Medulla oblongata (tissue), 1 donor: ENCODE results near the gene MSH5.

Experiments used
- DNase-seq: peaks from one replicate; pipeline ENCODE4 v3.0.0-alpha.2; 2015; ENCODE audit errors: extremely low spot score

Gene MSH5

DNA sequence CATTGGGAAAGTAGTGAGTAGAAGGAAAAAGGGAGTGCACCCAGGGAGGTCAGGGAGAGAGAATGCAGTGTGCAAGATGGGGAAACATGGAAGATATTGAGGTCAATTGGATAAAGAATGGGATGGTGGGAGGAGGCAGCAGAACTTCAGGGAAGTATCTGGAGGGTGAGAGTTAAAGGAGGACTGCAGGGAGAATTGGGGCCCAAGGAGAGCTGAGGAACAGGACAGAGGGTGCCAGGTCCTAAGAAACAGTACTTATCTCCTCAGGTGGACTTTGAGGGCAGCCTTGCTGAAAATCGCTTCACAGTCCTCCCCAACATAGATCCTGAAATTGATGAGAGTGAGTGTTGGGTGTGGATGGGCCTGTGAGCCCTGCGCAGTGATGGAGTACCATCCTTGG lies 18.5 kb downstream of the MSH5 start:
- no peak for DNase-seq

DNA sequence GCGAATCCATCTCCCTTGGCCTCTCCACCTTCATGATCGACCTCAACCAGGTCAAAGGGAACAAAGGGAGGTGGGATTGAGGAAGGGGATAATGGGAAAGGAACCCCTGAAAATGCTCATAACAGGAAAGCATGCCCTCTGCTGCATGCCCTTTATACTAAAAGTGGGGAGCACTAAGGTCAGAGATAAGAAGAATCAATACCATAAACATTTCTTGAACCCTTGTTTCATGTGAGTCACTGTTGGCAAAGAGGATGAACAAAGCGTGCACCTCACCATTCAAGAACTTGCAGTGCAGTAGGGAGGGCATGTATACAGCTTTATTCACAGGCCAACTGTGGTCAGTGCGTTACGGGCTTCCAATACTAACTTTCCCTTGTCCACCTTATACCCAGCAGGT lies 21.0 kb downstream of the MSH5 start:
- no peak for DNase-seq

DNA sequence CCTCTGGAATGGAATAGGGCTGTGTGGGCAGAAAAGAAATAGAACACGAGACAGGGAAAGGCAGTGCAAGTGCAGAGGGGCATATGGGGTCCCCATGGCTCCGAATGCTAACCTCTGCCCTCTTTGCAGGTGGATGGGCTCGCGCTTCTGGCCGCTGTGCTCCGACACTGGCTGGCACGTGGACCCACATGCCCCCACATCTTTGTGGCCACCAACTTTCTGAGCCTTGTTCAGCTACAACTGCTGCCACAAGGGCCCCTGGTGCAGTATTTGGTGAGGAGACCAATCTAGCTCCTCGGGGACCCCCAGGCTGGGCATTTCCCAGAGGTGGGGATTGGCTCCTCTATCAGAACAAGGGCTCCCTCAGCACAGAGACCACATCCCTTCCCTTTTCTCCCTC lies 21.5 kb downstream of the MSH5 start:
- DNase-seq, result no peak

DNA sequence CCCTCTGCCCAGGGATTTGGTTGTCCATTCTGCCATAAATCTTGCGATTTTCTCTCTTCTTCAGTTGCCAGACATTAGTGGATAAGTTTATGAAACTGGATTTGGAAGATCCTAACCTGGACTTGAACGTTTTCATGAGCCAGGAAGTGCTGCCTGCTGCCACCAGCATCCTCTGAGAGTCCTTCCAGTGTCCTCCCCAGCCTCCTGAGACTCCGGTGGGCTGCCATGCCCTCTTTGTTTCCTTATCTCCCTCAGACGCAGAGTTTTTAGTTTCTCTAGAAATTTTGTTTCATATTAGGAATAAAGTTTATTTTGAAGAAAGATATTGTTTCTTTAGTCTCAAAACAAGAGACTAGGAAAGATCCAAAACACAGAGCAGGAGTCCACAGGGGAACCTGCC lies 22.6 kb downstream of the MSH5 start, which contains the start of gene SAPCD1:
Gene SAPCD1 (plus strand): TSS at position 301 of the 400 bp plus-strand sequence. CDS start 399 bp downstream, outside the sequence.
- DNase-seq, result no peak

DNA sequence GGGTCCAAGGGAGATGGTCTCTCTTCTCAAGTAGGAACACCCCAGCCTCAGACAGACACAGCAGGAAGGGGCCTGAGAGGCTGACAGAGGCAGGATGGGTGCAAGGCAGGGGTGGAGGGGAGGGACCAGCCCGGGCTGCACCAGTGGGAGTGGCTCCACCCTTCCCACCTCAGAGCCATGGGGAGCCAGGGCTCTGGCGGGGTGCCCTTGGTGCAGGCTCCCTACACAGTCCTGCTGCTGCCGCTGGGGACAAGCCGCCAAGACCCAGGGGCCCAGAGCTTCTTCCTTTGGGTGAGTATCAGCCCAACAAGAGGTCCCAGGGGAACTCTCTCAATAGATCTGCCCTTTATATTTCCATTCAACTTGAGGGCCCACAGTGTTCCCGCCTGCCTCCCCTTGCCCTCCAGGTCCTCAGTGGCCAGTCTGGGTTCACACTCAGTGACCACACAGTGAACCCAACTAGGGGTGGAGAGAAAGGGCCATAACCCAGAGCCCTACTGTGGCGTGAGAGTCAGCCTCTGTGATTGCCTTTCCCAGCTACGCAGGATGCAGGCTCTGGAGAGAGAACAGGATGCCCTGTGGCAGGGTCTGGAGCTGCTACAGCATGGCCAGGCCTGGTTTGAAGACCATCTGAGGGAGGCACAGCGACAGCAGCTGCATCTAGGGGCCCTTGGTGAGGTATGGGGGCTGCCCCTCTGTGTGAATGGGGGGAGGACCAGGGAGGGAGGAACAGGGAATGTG lies 23.2 kb downstream of the MSH5 start:
- no peak for DNase-seq

DNA sequence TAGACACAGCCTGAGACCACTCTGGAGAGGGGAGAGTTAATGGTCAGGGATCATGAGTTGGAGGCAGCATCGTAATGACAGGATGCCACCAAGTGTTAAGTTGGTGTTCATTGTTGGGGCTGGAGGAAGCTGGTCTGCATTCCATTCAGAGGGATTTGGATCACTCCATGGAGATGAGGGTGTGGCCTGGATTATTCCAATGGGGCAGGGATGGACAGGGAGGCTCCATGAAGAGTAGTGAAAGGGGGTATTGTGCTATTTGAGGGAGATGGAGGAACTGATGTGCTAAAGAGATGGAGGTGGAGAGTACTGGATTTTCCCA lies 23.8 kb downstream of the MSH5 start:
- peak; percentile 68 for DNase-seq

DNA sequence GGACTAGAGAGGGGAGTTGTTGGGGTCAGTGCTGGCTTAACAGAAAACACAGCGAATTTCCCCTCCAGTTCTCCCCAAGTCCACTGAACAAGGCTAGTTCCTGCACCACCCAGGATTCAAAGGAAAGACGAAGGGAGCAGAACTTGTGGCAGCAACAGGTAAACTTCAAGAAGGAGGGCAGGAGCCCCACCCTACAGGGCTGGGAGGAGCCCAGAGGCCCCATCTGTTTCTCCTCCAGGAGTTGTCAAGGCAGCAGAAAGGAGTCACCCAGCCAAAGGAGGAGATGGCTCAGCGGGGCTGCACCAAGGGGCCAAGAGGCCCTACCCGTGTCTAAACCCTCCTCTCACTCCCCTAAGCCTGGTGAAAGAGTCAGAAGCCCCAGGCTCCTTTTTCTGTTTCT lies 24.4 kb downstream of the MSH5 start:
- no peak for DNase-seq

DNA sequence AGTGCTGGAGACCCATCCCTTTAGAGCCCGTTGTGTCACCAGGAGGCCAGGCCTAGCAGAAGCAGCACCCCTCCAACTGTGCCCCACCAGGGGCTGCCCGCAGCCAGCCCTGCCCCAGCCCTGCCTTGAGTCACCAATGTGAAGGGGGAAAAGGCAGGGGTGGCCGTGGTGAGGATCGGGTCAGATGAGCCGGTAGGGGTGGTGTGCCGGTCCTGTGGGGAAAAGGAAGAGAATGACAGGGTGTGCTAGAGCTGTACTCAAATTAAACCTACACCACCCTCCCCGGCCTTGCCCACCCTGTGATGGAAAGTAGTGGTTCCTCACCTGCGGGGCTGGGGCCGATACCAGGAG lies 25.7 kb downstream of the MSH5 start:
- DNase-seq, result no peak

DNA sequence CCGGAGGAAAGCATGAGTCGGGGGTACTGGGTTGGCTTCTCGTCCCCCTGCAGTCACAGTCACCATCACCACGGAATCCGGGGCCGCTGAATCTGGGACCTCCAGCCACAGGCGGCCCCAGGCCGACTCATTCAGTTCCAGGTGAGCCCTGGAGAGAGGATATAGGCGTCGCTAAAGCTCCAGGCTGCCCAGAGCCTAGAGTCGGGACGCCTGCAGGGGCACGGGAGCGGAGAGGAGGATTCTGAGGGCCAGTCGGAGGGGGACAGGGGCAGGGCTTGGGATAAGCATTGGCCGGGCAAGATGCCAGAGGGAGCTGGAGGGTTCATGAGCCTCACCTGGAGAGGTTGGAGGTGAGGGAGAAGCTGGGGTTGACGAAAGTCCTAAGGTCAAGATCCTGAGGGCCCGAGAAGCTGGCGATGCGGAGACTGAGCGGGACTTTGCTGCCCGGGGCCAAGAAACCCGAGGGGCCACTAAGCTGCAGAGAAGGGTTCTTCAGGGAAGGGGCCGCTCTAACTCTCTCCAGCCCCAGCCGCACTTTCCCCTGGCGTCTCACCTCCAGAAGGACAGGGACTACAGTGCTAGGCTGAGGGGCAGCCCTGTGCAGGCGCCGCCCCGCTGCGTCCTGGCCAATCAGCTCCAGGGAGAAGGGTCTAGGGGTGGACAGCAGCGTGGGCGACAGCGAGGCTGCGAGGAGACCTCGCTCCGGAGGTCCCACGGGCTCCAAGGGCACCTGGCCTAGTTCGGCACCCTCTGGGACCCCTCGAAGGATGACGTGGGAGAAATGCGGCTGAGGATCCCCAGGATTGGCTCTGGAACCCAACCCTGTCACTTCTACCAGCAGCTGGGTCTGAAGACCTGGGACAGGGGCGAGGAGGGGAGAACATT lies 26.3 kb downstream of the MSH5 start:
- no peak for DNase-seq

DNA sequence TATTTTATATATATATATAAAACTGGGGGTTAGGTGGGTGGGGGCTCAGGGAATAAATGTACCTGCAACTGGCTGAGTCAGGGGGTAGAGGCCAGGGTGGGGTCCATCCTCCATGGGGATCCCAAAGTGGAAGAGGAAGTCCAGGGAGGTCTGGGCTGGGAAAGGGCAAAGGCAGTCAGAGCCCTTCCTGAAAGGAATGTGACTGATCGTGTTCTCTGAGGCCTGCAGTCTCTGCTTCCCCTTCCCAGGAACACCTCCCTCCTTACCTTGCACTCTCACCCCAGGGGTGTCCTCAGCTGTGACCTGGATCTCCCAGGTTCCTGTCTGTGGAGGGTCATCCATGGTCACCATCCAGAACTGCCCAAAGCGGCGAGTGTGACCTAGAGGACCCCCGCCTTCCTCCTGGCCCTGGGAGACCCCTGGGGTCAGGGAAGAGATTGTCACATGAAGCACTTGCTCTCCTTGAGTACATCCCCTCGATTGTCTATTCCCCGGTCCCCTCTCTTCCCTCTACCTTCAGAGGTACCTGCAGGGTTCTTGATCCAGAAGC lies 27.4 kb downstream of the MSH5 start:
- DNase-seq, result no peak

DNA sequence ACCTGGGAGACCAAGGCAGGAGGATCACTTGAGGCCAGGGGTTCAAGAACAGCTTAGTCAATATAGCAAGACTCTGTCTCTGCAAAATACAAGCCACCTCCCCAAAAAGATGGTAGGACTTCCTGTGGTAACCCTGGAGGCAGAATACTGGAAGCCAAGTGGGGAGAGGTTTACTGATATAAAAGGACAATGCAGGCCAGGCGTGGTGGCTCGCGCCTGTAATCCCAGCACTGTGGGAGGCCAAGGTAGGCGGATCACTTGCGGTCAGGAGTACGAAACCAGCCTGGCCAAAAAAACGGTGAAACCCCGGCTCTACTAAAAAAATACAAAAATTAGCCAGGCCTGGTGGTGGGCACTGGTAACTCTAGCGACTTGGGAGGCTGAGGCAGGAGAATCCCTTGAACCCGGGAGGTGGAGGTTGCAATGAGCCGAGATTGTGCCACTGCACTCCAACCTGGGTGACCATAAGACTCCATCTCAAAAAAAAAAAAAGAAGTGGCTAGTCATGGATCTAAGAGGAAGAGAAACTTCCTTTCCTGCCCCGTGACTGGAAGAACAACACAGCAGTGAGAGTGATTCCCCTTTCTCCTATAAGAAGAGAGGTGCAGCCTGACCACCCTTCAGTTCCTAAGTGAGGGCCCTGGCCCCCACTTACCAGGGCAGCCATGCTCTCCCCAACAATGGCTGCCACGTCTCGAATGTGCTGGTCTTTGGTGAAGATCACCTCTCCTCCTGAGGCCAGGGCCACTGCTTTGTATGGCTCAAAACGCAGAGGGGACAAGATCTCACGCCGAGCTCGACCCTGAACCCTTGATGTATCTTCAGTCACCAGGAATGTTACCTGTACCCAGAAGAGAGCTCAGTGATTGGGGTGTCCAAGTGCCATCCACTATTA lies 28.8 kb downstream of the MSH5 start:
- DNase-seq, result peak; percentile 59

DNA sequence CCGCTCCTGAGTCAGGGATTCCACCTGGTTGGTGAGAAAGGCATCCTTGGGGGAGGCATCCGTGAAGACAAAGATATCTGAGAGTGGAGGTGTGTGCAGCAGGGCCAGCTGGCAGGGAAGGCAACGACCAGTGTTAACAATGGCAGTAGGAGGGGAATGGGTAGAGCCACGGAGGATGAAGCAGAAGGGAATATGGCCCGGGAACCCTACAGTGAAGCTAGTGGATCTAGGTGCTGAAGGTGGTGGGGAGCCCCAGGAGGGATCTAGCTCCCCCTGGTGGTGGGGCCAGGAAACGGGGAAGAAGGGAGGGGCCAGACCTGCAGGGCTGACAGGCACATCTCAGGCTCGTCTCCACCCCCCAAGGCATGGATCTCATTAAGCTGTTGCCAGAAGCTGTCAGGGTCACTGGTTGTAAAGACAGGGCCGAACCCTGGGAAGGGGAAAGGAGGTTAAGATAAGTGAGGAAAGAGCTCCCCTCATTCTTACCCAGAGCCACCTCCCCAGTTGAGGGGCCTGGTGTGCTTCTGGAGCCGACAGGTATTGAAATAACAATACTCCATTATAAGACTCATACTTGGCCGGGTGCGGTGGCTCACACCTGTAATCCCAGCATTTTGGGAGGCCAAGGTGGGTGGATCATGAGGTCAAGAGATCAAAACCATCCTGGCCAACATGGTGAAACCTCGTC lies 30.0 kb downstream of the MSH5 start:
- peak; percentile 40 for DNase-seq

DNA sequence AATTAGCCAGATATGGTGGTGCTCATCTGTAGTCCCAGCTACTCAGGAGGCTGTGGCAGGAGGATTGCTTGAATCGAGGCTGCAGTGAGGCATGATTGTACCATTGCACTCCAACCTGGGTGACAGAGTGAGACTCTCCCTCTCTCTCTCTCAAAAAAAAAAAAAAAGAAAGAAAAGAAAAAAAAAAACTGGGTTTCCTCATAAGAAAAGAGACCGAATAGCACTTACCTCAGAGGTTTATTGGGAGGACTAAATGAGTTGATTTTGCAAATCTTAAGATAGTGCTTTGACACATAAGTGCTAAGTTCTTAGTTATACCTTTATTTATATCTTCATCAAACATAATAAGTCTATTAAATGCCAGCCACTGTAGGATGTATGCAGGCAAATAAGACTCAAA lies 31.1 kb downstream of the MSH5 start:
- DNase-seq, result no peak

DNA sequence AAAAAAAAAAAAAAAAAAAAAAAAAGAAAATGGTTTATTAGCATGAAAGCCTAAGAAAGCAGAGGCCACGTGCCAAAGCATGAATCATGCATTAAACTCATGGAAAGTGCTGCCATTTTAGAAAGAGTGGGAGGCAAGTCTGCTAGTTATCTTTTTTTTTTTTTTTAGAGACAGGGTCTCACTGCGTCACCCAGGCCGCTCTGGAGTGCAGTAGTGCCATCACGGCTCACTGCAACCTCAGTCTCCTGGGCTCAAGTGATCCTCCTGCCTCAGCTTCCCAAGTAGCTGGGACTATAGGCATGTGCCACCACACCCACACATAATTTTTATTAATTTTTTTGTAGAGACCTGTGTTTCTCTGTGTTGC lies 32.2 kb downstream of the MSH5 start:
- no peak for DNase-seq

DNA sequence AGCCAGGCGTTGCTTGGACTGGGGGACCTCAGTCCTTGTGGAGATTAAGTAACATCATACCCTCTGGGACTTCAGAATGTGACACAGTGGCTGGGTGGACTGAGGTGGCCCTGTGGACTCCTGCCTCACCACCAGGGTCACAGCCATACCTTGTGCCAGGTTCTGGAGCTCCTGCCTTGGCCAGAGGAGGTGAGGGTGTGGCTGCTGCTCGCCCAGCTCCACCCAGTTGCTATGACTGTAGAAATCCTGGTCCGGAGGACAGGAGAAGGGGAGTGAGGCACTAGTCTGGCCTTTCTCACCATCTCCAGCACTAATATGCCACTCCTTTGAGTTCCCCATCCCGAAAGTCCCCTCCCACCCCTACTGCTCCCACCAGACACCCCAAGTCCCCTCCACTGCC lies 35.4 kb downstream of the MSH5 start:
- no peak for DNase-seq

DNA sequence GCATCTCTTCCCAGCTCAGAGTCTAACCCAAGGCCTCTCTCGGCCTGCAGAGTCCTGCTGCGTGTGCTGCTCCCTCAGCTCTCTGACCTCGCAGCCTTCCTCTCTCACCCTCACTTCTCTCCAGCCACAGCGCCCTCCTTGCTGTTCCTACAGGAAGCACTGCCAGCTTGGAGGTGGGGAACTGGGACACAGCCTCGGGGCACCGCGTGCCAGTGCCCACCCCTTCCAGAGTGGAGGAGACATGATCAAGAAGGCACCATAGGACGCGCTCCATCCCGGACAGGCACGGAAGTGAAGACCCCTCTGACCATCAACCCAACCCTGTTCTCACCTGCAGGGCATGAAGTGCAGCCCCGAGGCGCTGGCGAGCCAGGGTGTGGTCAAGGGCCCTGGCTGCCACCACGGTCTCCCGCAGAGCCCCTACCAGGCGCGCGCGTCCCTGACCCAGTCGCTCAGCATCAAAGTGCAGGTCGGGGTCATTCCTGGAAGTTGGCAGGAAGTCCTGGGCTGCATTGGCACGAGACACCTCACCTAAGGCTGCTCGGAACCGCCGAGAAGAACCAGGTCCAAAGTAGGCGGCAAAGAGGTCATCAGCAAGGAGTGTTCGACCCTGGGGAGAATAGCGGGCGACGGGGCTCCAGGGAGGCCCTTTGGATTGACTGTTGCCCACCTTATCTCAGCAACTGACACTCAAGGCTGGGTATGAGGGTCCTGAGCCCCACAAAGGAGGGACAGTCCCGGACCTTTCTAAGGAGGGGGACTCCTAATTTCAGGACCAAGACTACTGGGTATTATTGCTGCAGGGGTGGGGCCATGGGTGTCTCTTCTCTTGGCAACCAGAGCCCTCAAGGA lies 36.1 kb downstream of the MSH5 start:
- DNase-seq, result no peak

DNA sequence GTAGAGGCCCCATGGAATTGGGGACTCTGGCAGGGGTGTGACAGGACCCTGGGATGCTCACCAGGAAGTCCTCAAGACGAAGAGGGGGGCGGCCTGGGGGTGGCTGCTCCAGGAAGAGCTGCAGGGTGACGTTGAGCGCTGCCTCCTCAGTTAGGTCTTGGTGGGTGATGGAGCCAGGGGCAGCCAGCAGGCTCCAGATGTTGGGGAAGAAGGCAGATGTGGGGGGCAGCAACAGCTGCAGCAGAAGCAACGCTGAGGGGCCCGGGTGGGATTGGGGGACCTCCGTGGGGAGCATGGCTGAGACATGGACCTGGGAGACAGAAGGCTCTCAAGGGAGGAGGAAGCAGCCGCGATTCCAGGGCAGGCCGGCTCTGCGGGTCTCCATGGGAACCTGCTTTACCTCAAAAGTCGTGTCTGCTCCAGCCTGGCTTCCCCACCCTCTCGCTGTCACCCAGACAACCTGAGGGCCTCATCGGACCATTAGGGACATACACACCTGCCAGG lies 36.7 kb downstream of the MSH5 start:
- no peak for DNase-seq

DNA sequence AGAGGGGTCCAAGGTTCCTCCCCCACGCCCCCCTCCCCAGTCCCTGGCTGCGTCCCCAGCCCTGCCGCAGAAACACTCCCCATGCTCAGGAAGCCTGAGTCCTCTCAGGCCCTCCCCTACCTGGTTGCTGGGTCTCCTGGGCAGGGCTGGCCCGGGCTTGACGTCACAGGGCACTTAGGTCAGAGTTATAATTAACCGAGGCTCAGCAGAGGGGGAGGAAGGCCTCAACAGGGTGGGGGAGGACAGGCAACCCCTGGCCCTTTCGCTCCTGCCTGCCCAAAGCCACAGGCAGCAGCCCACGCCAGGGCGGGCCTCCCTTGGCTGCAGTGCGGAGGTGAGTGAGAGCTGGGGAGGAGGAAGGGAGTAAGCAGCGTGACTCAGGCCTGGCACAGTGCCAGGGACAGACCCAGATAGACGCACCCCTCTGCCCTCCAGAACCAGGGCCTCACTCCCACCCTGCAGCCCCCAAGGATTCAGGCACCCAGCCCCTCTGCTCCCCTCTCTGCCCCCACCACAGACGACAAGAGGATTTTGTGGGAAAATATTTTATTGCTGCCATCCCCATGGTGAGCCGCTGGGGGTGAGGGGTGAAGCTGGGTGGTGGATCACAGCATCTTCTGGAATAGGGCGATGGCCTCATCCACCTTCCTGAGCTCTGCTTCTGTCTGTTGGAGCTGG lies 37.3 kb downstream of the MSH5 start, which contains the start of gene VWA7:
Gene VWA7 (minus strand): TSS at position 340 of the 678 bp plus-strand sequence. CDS start 549 bp downstream, outside the sequence.
- DNase-seq, result no peak

DNA sequence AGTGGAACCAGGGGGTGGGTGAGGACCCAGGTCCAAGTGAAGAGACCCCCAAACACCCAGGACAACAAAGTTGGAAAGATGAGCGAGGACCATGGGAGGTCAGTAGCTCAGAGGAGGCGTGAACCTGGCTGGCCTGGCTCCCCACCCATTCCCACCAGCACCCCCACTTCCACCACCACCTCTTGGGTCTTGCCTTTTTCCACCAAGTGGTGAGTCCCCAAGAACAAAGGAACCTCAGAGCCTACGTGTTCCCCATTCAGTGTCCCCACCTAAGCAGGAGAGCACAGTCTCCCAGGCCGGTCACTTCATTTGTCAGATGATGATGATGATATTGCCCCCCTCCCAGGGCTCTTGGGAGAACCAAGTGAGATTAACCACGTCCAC lies 37.9 kb downstream of the MSH5 start:
- no peak for DNase-seq

DNA sequence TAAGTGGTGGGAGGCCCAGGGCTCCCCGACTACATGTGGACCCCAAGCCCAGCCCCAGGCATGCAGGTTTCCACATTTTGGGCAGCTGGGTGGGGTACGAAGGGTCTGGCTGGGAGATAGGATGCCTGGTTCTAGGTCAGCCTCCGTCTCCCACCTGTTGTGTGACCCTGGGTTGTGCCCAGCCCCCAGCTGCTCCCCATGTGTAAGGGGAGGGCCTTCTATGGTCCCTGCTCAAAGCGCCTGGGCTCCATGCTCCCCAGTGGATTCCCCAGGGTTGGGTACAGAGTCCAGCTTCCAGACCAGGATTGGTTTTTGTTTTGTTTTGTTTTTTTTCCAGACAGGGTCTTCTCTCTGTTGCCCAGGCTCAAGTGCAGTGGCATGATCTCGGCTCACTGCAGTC lies 38.4 kb downstream of the MSH5 start:
- no peak for DNase-seq
